ENCODE measurements around the gene KDM6A. TPM values are rescaled to one million over a fixed set of nuclear protein-coding genes. Genes with fewer than 3 reads are reported as not detected.
A peak's percentile ranks its signal among the peaks of the same experiment; 100 is the strongest.
"Not testable (repeated sequence)": the region's sequence is repeated elsewhere in the genome, so short reads cannot be mapped to it uniquely, and the experiment has no call there.

The KDM6A gene
- total RNA-seq, 4 donors from 2014 or later, result 24.4 to 29.7 (median 26.8) TPM

GRCh38 chrX:44904542-44905115, 31.6 kb downstream of the KDM6A start:
- WGBS, 2 donors, result 25 to 46% methylated on average over 4 of the region's 4 CpGs

GRCh38 chrX:44906041-44906440, 33.1 kb downstream of the KDM6A start:
- Histone ChIP-seq H3K27me3 (no peaks in the 10 kb centered on the region), H3K36me3 (no peaks in the 10 kb centered on the region), H3K4me1 (peaks cover 10 to 40% (median 38%) of the 10 kb centered on the region in 3 donors), H3K9me3 (no peaks in the 10 kb centered on the region), H3K4me3 (no peak overlapping the region), H3K27ac (no peak overlapping the region)
- intact Hi-C loops (cut with DNase I), result no loop called here
- no peak for TF ChIP-seq POLR2A (IDR thresholded peaks at IDR 0.05)
- no peak for TF ChIP-seq CTCF (IDR thresholded peaks at IDR 0.05)
- no peak for DNase-seq
- 56 to 77% methylated on average over 3 of the region's 3 CpGs for WGBS, 2 donors

More at GRCh38 chrX:44904542-44905115, 31.6 kb downstream of the KDM6A start:
- DNase-seq, result no peak
- intact Hi-C loops (cut with DNase I), result no loop called here
- peak in 1 of 6 experiments; percentile 11 for TF ChIP-seq CTCF (IDR thresholded peaks at IDR 0.05)
- no peak for TF ChIP-seq POLR2A (IDR thresholded peaks at IDR 0.05)
- Histone ChIP-seq H3K4me3 (no peak overlapping the region), H3K36me3 (no peaks in the 10 kb centered on the region), H3K4me1 (peaks cover 10 to 54% (median 48%) of the 10 kb centered on the region in 3 donors), H3K9me3 (no peaks in the 10 kb centered on the region), H3K27ac (peak overlapping the region in 1 of 4 donors; percentile 49), H3K27me3 (no peaks in the 10 kb centered on the region)

GRCh38 chrX:44906542-44906941, 33.6 kb downstream of the KDM6A start:
- 84 to 89% methylated on average over 6 of the region's 6 CpGs for WGBS, 2 donors
- Histone ChIP-seq H3K9me3 (no peaks in the 10 kb centered on the region), H3K27ac (no peak overlapping the region), H3K4me3 (no peak overlapping the region), H3K27me3 (no peaks in the 10 kb centered on the region), H3K36me3 (no peaks in the 10 kb centered on the region), H3K4me1 (peaks cover 10 to 38% (median 37%) of the 10 kb centered on the region in 3 donors)
- TF ChIP-seq POLR2A (IDR thresholded peaks at IDR 0.05) (no peak), CTCF (IDR thresholded peaks at IDR 0.05) (no peak)
- intact Hi-C loops (cut with DNase I), result no loop called here
- no peak for DNase-seq

- TF ChIP-seq POLR2A (IDR thresholded peaks at IDR 0.05) (no peak), CTCF (IDR thresholded peaks at IDR 0.05) (no peak)
- Histone ChIP-seq H3K27me3 (no peaks in the 10 kb centered on the region), H3K4me3 (no peak overlapping the region), H3K9me3 (no peaks in the 10 kb centered on the region), H3K27ac (no peak overlapping the region), H3K36me3 (no peaks in the 10 kb centered on the region), H3K4me1 (peaks cover 10 to 38% (median 37%) of the 10 kb centered on the region in 3 donors)
- WGBS, 2 donors, result 0 to 43% methylated on average over 1 to 3 of the region's 3 CpGs
- DNase-seq, result no peak
- intact Hi-C loops (cut with DNase I), result no loop called here
These were observed 35.2 kb downstream of the KDM6A start for GRCh38 chrX:44908153-44908552.

- Histone ChIP-seq H3K9me3 (no peaks in the 10 kb centered on the region), H3K27me3 (no peaks in the 10 kb centered on the region), H3K4me1 (peaks cover 10 to 40% (median 36%) of the 10 kb centered on the region in 3 donors), H3K4me3 (no peak overlapping the region), H3K36me3 (no peaks in the 10 kb centered on the region), H3K27ac (no peak overlapping the region)
- DNase-seq, result no peak
- intact Hi-C loops (cut with DNase I), result no loop called here
- 68 to 71% methylated on average over 3 of the region's 3 CpGs for WGBS, 2 donors
- TF ChIP-seq POLR2A (IDR thresholded peaks at IDR 0.05) (no peak), CTCF (IDR thresholded peaks at IDR 0.05) (no peak)
These were observed 35.8 kb downstream of the KDM6A start for GRCh38 chrX:44908827-44909226.

- H3K4me3 ChIP-seq; H3K27ac ChIP-seq; DNase-seq; intact Hi-C loops (cut with DNase I); H3K9me3 ChIP-seq; H3K36me3 ChIP-seq; H3K27me3 ChIP-seq: not testable (repeated sequence)
- H3K4me1 ChIP-seq, result peaks cover 4 to 36% (median 33%) of the 10 kb centered on the region in 3 donors
- WGBS, 2 donors, result 62 to 80% methylated on average over 2 to 3 of the region's 4 CpGs
These were observed 37.5 kb downstream of the KDM6A start for GRCh38 chrX:44910508-44910907.

- H3K27me3 ChIP-seq; H3K27ac ChIP-seq; H3K36me3 ChIP-seq; H3K4me3 ChIP-seq; H3K9me3 ChIP-seq; DNase-seq; intact Hi-C loops (cut with DNase I): not testable (repeated sequence)
- no CpG with 5 or more reads among the region's 45 CpGs for WGBS, 2 donors
- peaks cover 4 to 30% (median 27%) of the 10 kb centered on the region in 3 donors for H3K4me1 ChIP-seq
These were observed 38.1 kb downstream of the KDM6A start for GRCh38 chrX:44911074-44911600.

Data from esophagus squamous epithelium (tissue), 5 donors.